ENCODE results near the gene TSHZ2. TPM values are rescaled to one million over a fixed set of nuclear protein-coding genes. Genes with fewer than 3 reads are reported as not detected.

The TSHZ2 gene
- total and polyA plus RNA-seq, 9 of the 15 experiments (the other 6 are each of a cell fraction or from before 2014, with no cell fraction given): 0.03 to 0.20 (median 0.05) TPM; not detected in 4

DNA sequence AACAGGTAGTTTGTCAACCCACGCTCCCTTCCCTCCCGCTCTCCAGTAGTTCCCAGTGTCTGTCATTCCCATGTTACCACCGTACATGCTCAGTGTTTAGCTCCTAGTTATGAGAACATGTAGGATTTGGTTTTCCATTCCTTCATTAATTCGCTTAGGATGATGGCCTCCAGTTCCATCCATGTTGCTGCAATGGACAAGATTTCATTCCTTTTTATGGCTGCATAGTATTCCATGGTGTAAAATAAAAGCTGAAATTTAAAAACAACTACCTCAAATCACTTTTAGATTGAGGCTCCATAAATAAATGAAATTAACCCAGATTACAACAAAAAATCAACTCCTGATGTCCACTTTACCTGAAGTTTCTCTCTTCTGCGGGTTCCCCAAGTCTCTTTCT is 430.9 kb downstream of the TSHZ2 start:
- POLR2A ChIA-PET: no interaction called here
- Histone ChIP-seq H3K4me3 (no peak overlapping the region), H3K27ac (ENCODE audit: extremely low read depth, low read depth, low read length) (no peak overlapping the region), H3K4me1 (replicated peaks in 1 of 2; ENCODE audit: control insufficient read depth in 2 of 2, insufficient read depth in 2 of 2, low read length in 2 of 2) (no peaks in the 10 kb centered on the region), H3K27me3 (ENCODE audit: control insufficient read depth in 2 of 2, insufficient read depth in 2 of 2, low read length in 2 of 2) (peaks cover 15 to 23% of the 10 kb centered on the region in 2 experiments), H3K9me1 (ENCODE audit: control insufficient read depth, insufficient read depth, low read length) (no peaks in the 10 kb centered on the region), H3K9me3 (replicated peaks; ENCODE audit: control insufficient read depth, insufficient read depth, low read depth, low read length) (no peaks in the 10 kb centered on the region; the same call in 1 of the 2 replicates), H3K79me2 (ENCODE audit: control insufficient read depth, insufficient read depth, low read length) (no peaks in the 10 kb centered on the region), H3K9ac (ENCODE audit: insufficient read depth in 1 of 2, low read depth in 2 of 2, low read length in 2 of 2) (no peak overlapping the region), H2AFZ (ENCODE audit: low read depth, low read length) (no peak overlapping the region), H3K4me2 (ENCODE audit: insufficient read depth, low read length) (no peak overlapping the region), H4K20me1 (replicated peaks; ENCODE audit: control insufficient read depth, insufficient read depth, low read length) (0 out of 2 replicates have a peak, but pooled peaks cover 3% of the 10 kb centered on the region), H3K36me3 (ENCODE audit: control insufficient read depth, insufficient read depth, low read length) (no peaks in the 10 kb centered on the region)
- intact Hi-C loops (cut with micrococcal nuclease): no loop called here
- CTCF ChIA-PET (ENCODE audit: low intra/inter-chr PET ratio): no interaction called here
- in situ Hi-C loops (cut with MboI): no loop called here
- FAIRE-seq (no peak), DNase-seq (ENCODE audit: extremely low read depth in 1 of 4, low spot score in 3 of 4) (no peak), ATAC-seq (no peak)
- no TSS peak for BruUV-seq (replicated peaks)
- 9% methylated on average over 5 of the region's 5 CpGs for WGBS (ENCODE audit: insufficient coverage, low coverage, missing lambda C conversion rate)
- TF ChIP-seq ATF7 (IDR thresholded peaks at IDR 0.05) (no peak), RFX1 (IDR thresholded peaks at IDR 0.05) (no peak), ZNF146 (CRISPR knock-in tag; IDR thresholded peaks at IDR 0.05; ENCODE audit: unreplicated experiment) (peak; percentile 90), MXI1 (IDR thresholded peaks at IDR 0.05; ENCODE audit: low read depth, low read length) (no peak), HNRNPH1 (optimal IDR thresholded peaks at IDR 0.05; ENCODE audit: low read depth, low read length) (no peak), NR0B1 (IDR thresholded peaks at IDR 0.05; ENCODE audit: partially characterized antibody) (no peak), TCF7L2 (IDR thresholded peaks at IDR 0.05; ENCODE audit: low read depth, low read length) (no peak), SMAD4 (CRISPR knock-in tag; conservative IDR thresholded peaks at IDR 0.05) (no peak), YBX1 (IDR thresholded peaks at IDR 0.05) (no peak), RBM25 (IDR thresholded peaks at IDR 0.05; ENCODE audit: low read depth, low read length, severe bottlenecking) (peak; percentile 36), BACH1 (tag; IDR thresholded peaks at IDR 0.05) (no peak), ZFP30 (CRISPR knock-in tag; IDR thresholded peaks at IDR 0.05; ENCODE audit: borderline replicate concordance) (no peak)
